CD4-positive, alpha-beta T cell treated with Interleukin-17A for 4 hours (primary cell): ENCODE results near the gene EMILIN3.

Experiments
- DNase-seq: peaks from one replicate; pipeline ENCODE4 v3.0.0-alpha.2; 2020; ENCODE audit warnings: mixed read lengths

The EMILIN3 gene

DNA sequence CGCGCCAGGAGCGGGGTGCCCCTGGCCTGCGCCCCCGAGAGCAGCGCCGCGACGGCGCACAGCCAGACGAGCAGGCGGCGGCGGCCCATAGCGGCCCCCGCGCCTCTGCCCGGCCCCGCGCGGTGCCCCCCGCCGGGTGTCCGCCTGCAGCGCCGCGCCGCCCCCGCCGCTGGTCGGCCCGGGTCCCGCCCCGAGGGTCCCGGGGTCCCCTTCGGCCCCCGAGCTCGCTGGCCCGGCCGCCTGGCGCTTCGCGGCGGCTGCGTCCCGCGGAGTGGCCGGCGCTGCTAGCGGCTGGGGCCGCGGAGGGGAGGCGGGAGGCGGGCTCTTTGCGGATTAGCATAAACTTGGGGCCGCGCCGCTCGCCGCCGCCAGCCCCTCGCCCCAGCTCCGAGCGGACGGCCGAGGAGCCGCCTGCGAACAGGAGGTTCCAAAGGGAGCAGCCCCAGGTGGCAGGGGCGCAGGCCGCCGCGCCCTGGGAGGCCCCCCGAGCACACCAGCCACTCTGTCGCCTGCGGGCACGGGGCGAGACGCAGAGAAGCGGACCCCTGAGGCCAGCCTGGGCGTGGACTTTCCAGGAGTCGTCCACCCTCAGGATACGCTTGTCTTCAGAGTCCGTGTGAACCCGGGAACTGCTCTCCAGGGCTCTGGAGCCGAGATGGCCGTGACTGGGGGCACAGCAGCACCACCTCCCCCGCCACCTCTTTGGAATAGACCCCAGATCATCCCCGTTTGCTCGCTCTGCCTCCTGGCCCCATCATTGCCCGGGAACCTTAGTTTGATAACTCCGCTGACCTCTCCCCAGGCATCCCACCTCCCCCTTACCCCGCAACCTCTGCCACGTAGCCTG is at the start of gene EMILIN3:
Gene EMILIN3, minus strand, starts transcription at position 273 of the 847 bp plus-strand sequence. Its CDS starts 184 bp downstream, at position 89.
- DNase-seq = no peak

GRCh38 chr20:41415191-41415590 is 48.6 kb upstream of the EMILIN3 start:
- no peak for DNase-seq

DNA sequence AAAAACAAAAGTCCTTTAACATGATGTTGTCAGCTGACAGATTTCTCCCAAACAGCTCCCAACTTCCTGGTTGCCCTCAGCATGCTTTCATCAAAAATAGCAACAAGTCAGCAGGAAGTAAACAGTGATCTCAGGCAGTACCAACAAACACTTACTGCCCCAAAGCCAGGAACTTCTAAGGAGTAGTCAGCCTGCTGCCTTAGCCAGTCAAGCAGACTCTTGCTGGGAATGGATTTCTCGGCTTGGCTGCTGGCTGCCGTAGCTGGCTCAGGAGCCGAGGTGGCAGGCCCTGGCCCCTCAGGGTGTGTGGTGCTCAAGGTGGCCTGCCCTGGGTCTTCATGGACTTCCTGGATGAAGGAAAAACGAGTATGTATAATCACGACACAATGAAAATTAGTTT is 46.6 kb upstream of the EMILIN3 start:
- no peak for DNase-seq

- no peak for DNase-seq
These were observed 45.9 kb upstream of the EMILIN3 start for GRCh38 chr20:41412324-41413120.

GRCh38 chr20:41411391-41411847 is 44.8 kb upstream of the EMILIN3 start:
- no peak for DNase-seq

DNA sequence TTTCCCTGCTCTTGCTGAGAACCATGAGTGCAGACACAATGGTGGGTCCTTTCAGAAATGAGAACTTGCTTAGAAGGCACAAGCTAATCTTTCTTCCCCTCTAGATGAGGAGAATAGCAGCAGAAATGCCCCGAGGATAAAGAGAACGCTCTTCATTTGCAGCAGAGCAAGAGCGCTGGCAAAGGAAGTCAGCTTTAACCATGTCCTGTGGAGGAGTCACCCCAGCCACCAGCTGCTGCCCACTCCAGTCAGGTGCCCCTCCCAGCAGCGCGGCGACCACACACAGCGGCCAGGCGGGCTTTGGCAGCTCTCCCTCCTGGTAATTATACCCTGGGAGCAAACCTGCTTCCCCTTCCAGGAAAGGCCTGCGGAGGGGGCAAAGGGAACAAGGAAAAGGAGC is 42.4 kb upstream of the EMILIN3 start:
- no peak for DNase-seq

DNA sequence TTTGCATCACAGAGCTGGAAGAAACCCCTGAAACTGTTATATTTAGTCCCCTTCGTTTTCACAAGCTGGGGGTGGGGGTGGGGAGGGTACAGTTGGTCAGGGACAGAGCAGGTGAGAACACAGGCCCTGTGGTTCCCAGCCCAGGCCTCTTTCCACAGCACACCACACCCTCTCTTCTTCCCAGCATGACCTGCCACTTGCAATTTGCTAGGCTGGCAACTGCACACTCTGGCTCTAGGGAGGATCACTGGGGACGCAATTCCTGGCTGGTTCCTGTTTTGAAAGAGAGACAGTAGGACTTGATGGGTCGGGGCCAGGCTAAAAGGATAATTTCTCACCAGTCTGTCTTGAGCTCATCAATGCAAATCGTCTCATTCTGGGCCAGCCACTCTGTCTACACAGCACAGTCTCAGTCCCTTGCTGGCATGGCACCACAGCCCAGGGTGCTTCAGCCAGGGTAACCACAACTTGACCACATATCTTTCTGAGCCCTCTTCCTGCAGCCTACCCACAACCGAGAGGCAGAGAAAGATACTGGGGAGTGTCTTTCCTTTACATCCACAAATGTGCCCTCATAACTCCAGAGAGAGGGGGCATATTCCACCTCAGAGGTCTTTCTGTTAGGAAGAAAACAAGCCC is 41.7 kb upstream of the EMILIN3 start:
- DNase-seq = no peak

DNA sequence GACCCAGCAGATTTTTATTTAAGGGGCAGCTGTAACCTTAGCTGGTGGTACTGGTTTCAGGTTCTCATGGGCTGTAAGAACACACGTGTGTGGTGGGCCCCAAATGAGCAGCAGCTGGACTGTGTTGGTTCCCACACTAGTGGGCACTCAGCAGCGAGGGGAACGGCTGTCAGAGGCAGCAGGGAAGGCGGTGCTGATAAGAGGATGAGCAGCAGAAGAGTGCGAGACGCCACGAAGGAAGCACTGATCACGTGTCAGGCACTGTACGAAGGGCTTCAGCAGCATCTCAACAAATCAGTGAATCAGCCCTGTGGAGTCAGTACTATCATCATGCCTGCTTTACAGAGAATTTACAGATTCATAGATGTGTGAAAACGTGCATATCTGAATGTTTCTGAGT is 41.0 kb upstream of the EMILIN3 start:
- peak; percentile 13 for DNase-seq

DNA sequence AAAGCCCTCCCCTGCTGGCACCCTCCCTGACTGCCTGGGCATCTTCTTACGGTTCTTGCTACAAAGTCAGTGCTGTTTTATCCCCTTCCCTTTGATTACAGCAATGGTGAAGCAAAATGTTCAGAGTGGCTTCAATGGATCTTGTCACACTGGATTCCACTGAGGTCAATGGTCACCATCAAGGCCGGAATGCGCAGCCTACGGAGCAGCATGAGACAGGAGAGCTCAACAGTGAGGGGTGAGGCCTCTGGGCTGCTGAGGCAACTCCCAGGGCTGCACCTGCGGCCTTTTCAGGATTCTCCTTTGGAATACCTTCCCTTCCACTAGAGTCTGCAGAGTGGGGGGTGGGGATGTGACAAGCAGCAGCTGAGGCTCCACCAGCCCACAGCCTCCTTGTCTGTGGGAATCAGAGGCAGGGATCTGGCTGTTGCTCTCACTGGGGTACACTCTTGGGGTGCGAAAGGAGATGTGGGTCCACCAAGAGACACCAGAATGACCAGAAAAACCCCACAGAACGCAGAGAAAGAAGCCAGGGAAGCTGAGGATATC is 40.4 kb upstream of the EMILIN3 start:
- DNase-seq = no peak

DNA sequence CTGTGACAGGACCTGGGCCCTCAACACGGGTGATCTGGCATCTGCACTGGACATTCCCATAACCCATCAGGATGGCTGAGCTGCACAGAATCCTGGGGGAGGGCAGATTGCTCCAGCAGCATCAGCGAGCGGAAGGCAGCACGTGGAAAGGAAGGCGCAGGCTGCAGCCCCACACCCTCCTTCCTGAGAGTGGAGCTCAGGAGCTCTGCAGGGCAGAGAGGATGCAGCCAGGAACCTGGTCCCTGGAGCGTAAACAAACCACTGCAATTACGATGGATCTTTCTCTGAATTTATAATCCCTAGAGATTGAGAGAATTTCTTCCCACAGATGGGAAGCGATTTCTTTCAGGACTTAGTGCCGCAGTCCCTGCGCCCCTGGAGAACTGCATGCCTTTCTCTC is 39.7 kb upstream of the EMILIN3 start:
- DNase-seq = no peak

GRCh38 chr20:41405436-41405835 is 38.8 kb upstream of the EMILIN3 start:
- no peak for DNase-seq

DNA sequence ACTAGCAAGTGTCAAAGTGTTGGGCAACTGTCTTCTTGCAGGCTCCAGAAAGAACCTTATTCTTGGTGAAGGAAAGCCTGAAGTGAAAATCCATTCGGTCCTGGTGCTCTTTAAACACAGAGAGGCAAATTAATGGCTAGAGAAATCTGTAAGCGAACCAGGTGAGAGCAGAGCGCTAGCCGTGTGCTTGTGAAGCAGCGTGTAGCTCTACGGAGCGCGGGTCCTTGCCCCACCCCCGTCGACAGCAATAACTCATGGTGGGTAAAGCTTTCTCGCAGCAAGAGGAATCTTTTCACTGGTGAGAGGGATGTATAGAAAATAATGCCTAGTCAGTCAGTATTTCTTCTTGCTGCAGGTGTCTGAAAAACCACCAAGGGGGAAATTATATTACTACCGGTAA is 37.0 kb upstream of the EMILIN3 start:
- DNase-seq = no peak

- DNase-seq = no peak
These were observed 31.8 kb upstream of the EMILIN3 start for GRCh38 chr20:41398408-41398807.

DNA sequence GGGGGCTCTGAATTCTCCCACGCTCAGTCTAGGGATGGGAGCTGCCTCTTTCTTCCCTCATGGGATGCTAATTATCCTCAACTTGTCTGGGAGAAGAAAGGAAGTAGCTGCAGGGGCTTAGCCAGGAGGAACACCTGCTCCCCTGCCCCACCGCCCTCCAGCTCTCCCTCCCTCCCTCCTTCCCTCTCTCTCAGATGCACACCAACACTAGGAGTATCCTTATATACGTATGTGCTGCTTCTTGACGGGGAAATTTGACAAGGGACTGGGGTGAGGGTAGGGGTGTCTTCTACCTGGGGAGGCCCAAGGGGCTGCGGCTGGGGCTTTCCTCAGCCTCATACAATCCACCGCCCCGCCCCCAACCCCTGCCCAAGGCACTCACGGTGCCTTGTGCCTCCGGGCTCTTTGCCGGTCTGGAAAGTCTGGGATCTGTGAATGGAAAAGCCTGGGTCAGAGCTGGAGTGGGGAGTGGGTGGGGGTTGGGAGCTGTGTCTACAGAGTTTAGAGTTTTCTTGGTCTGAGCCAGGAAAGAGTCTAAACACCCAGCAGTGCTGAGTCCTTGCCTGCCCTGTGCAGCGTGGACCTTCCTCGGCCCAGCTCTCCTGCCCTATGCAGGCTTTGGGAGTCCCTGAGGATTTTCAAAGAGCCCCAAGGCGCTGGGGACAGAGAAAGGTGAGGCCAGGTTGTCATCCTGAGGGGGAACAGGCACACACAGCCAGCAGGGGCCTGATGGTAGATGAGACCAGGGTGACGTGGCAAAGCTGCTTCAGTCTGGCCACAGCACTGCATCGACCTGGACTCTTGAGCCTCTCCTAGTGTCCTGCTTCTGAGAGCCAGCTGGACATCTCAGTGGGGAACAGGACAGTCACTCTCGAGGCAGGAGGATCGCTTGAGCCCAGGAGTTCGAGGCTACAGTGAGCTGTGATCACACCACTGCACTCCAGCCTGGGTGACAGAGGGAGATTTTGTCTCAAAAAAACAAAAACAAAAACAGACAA is 29.3 kb upstream of the EMILIN3 start:
- DNase-seq = no peak

GRCh38 chr20:41394931-41395666 is 28.5 kb upstream of the EMILIN3 start:
- no peak for DNase-seq

GRCh38 chr20:41394081-41394480 is 27.5 kb upstream of the EMILIN3 start:
- no peak for DNase-seq

DNA sequence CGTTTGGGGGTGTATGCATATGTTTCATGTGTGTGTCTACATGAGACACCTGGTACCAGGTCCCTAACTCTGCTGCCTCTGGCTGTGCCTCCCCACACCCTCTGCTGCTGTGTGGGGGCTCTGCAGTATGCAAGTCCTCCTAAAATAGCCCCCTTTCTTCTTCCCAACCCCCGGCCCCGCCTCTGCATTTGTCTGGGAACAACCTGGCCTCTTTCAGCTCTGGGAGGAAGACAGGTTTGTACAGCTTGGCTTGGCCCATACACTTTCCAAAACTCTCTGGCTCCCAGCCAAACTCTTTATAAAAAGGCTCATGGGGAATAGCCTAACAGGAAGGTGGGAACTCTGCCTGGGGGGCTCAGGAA is 27.1 kb upstream of the EMILIN3 start:
- DNase-seq = no peak

- no peak for DNase-seq
These were observed 26.5 kb upstream of the EMILIN3 start for GRCh38 chr20:41392871-41393704.

- no peak for DNase-seq
These were observed 25.7 kb upstream of the EMILIN3 start for GRCh38 chr20:41392295-41392694.

DNA sequence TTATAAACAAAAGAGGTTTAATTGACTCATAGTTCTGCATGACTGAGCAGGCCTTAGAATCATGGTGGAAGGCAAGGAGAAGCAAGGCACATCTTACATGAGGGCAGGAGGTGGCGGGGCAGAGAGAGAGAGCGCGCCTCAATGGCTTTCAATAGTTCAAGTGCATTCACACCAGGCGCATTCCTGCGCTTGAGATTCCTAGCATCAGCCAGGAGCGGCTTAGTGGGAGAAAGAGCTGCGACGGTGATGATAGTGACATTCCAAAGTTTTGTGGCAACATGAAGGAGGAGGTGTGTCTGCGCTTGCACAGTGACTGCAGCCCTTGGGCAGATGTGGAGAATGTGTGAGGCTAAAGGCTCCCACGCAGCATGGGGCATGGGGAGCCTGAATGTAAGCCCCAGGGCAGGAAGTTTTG is 25.0 kb upstream of the EMILIN3 start:
- DNase-seq = no peak
